Aorta (tissue), 5 donors: Measurements from ENCODE around the gene PDE4B. TPM values are rescaled to one million over a fixed set of nuclear protein-coding genes. Genes with fewer than 3 reads are reported as not detected.

Experiments
- ATAC-seq: fragments of 200-7000 bp; cut with Tn5 transposase; one replicate; pipeline ENCODE4 v1.9.1; 2022; ENCODE audit warnings: moderate library complexity; ENCODE audit not compliant: low FRiP score
- DNase-seq, 2 donors: peaks; one replicate each; pipeline ENCODE4 v3.0.0-alpha.2; 2020
- H3K27ac ChIP-seq, 2 donors: one replicate each; pipeline ENCODE4 v1.5.1; 2013; ENCODE audit warnings: low read length in 2 of 2, mild to moderate bottlenecking in 2 of 2, moderate library complexity in 2 of 2, control low read depth in 1 of 2, inconsistent platforms in 1 of 2, low read depth in 1 of 2
- H3K27me3 ChIP-seq, 2 donors: one replicate each; pipeline ENCODE4 v1.6.1; 2013; ENCODE audit warnings: control low read depth in 1 of 2, low read length in 1 of 2, mild to moderate bottlenecking in 1 of 2, moderate library complexity in 1 of 2; ENCODE audit not compliant: insufficient read depth in 2 of 2, control insufficient read depth in 1 of 2
- H3K36me3 ChIP-seq, 2 donors: one replicate each; pipeline ENCODE4 v1.6.1; 2013; ENCODE audit warnings: control low read depth in 1 of 2, low read length in 1 of 2, mild to moderate bottlenecking in 1 of 2; ENCODE audit not compliant: insufficient read depth in 2 of 2, control insufficient read depth in 1 of 2
- H3K4me1 ChIP-seq, 2 donors: one replicate each; pipeline ENCODE4 v1.6.1; 2013; ENCODE audit warnings: low read length in 2 of 2, control low read depth in 1 of 2, mild to moderate bottlenecking in 1 of 2, moderate library complexity in 1 of 2; ENCODE audit not compliant: insufficient read depth in 2 of 2, control insufficient read depth in 1 of 2
- H3K4me3 ChIP-seq, 2 donors: one replicate each; pipeline ENCODE4 v1.5.1; 2013; ENCODE audit warnings: low read length in 2 of 2, control low read depth in 1 of 2, mild to moderate bottlenecking in 1 of 2
- H3K9me3 ChIP-seq: one replicate; pipeline ENCODE4 v1.6.1; 2013; ENCODE audit warnings: mild to moderate bottlenecking, low read length; ENCODE audit not compliant: control insufficient read depth
- WGBS, 2 donors: extraction: QIAGEN DNeasy Blood & Tissue Kit; methylation state at CpG; one replicate each; pipeline ENCODE4 v1.1.7; 2013; 5-methylcytosine and 5-hydroxymethylcytosine counted together
- intact Hi-C, 2 donors: fragments of 100-400 bp; cut with DNase I; formaldehyde crosslinking; loops; one replicate each; pipeline versions ENCODE4 v1.14.2 to v1.15.0; 2022
- polyA plus RNA-seq, 2 donors: library from polyadenylated mRNA; stranded (reverse); fragments of 200-250 nt; gene quantifications; one replicate each; pipeline ENCODE4 v1.2.3, GENCODE V29; 2013
- total RNA-seq, 2 donors: library from RNA; stranded (reverse); fragmentation: NEBNext Ultra II Directional; extraction: Animal tissue kit (Norgen Biotek cat#: 25700); gene quantifications; one replicate each; pipeline ENCODE4 v1.2.1, GENCODE V29; 2021
- donor health status: healthy with polysubstance abuse.
- donor health status: Bipolar disorder and iron deficiency.
- donor health status: DM: no; HTN: no; CAD: no.
- donor health status: DM: no; HTN: no; CAD: no.
- donor health status: DM: yes; HTN: yes; CAD: no.

The PDE4B gene
- total and polyA plus RNA-seq, 4 donors = 4.8 to 24.5 (median 12.5) TPM

DNA sequence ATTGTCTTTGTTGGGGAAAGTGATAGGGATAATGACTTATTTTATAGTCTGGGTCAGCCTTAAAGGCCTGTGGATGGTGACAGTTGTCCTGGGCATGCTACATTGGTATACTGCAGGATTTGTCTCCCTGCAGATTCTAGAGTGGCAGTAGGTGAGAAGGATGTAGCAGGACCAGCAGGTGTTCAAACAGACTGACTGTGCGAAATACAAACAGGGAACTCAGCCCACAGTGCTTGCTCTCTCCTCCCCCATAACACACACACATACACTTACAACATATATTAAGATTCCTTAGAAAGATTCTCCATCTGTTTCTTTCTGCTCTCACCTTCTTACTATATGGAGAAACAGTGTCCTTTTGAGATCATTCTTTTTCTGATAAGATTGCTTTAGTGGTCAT lies 6.9 kb downstream of the PDE4B start:
- peaks cover 3% of the 10 kb centered on the region for H3K9me3 ChIP-seq
- H3K36me3 ChIP-seq = no peaks in the 10 kb centered on the region
- 85 to 86% methylated on average over 1 of the region's 1 CpG for WGBS, 2 donors
- ATAC-seq = no peak
- no peaks in the 10 kb centered on the region for H3K27me3 ChIP-seq
- no peak overlapping the region for H3K27ac ChIP-seq
- no peak overlapping the region for H3K4me3 ChIP-seq
- no peaks in the 10 kb centered on the region for H3K4me1 ChIP-seq
- intact Hi-C loops = no loop called here
- DNase-seq = no peak

DNA sequence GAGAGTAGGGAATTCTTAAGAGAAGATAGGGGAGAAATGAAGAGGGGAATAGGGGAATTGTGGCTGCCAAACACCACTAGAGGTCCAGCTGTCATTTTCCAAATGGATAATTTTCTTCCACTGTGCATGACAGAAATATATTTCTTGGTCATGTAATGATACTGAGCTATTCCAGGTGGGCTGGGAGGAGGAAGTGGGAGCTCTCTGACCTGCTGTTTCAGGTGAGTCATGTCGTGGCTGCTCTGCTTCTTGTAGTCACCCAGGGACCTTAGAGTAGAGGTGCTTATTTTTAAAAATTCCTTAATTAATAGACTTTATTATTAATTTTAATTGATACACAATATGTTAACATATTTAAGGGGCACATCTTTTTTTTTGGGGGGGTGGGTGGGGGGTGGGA lies 11.9 kb downstream of the PDE4B start:
- Histone ChIP-seq H3K9me3 (peaks cover 1% of the 10 kb centered on the region), H3K27ac (no peak overlapping the region), H3K4me3 (no peak overlapping the region), H3K4me1 (no peaks in the 10 kb centered on the region), H3K27me3 (no peaks in the 10 kb centered on the region), H3K36me3 (no peaks in the 10 kb centered on the region)
- DNase-seq (no peak), ATAC-seq (no peak)
- intact Hi-C loops = no loop called here
- 50 to 59% methylated on average over 1 of the region's 1 CpG for WGBS, 2 donors

DNA sequence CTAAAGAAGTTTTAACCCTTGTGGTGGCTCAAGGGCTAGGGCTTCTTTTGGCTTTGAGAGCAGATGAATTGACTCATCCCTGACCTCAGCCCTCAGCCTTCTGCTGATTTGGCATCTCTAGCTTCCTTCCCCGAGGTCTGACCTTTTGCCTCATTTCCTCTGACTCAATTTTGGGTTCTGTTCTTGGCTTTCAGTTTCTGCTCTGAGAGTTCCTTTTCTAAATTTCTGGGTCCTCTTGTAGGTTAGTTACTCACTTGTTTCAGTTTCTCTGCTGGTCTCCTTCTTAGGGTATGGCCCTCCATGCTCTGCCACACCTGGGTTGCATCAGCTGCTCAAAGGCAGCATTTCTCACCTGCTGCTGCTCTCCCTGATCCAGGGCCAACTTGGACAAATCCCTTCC lies 19.4 kb downstream of the PDE4B start:
- Histone ChIP-seq H3K4me1 (no peaks in the 10 kb centered on the region), H3K4me3 (no peak overlapping the region), H3K36me3 (no peaks in the 10 kb centered on the region), H3K27me3 (no peaks in the 10 kb centered on the region), H3K27ac (no peak overlapping the region), H3K9me3 (peaks cover 1% of the 10 kb centered on the region)
- peak in 1 of 2 donors; percentile 58 for DNase-seq
- 23 to 40% methylated on average over 1 of the region's 1 CpG for WGBS, 2 donors
- intact Hi-C loops = no loop called here
- peak; percentile 67 for ATAC-seq

DNA sequence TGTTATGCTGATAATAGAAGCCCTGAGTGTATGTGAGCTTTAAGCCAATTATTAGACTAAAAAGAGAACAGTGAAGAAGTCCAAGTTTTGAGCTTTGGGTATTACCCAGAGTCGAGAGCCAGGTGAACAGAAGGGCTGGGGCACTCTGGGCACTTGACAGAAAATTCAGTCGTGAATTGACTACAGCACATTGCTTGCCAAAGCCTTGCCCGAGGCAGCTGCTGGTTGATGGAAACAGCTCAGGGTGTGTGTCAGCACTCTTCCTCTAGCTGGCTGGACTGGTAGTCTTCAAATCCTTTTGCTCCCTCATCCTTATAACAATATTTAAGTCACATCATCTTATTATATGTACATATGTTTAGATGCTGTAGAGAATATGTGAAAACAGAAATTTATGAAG lies 21.3 kb downstream of the PDE4B start:
- intact Hi-C loops = no loop called here
- no peak overlapping the region for H3K27ac ChIP-seq
- WGBS, 2 donors = 8 to 9% methylated on average over 3 of the region's 3 CpGs
- no peak for ATAC-seq
- no peaks in the 10 kb centered on the region for H3K4me1 ChIP-seq
- H3K9me3 ChIP-seq = no peaks in the 10 kb centered on the region
- no peaks in the 10 kb centered on the region for H3K27me3 ChIP-seq
- DNase-seq = no peak
- H3K4me3 ChIP-seq = no peak overlapping the region
- no peaks in the 10 kb centered on the region for H3K36me3 ChIP-seq

DNA sequence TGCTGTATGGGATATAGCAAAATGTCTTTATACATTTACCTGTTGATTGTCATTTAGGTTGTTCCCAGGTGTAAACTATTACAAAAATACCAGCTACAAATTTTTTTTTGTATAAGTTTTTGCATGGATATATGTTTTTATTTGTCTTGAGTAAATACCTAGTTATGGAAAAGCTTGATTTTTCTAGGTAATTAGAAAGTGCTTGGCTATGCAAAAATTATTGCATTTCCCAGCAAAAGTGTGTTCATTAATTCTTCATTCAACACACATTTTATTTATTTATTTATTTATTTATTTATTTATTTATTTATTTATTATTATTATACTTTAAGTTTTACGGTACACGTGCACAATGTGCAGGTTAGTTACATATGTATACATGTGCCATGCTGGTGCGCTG lies 22.1 kb downstream of the PDE4B start:
- no peak for ATAC-seq

DNA sequence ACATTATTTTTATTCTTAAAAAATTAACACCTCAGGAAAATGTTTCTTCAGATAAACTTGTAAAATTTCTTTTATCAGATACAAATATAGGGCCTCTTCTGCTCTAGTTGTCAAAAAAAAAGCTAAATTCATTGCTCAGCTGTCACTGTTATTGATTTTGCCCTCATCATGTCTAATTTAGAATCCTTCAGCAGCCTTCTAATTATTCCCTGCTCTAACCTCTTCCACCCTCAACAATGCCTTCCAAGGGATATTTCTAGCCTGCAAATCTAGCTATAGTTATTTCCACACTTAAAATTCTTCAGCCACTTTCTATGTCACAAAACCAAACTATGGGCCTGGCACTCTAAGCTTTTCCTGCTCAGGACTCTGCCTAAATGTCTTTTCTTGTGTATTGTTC lies 25.2 kb downstream of the PDE4B start:
- Histone ChIP-seq H3K36me3 (no peaks in the 10 kb centered on the region), H3K9me3 (no peaks in the 10 kb centered on the region), H3K27ac (no peak overlapping the region), H3K4me1 (no peaks in the 10 kb centered on the region), H3K4me3 (no peak overlapping the region), H3K27me3 (no peaks in the 10 kb centered on the region)
- no peak for ATAC-seq
- intact Hi-C loops = no loop called here
- DNase-seq = no peak

More for the DNA sequence above, 22.1 kb downstream of the PDE4B start:
- Histone ChIP-seq H3K27me3 (no peaks in the 10 kb centered on the region), H3K4me3 (no peak overlapping the region), H3K27ac (no peak overlapping the region), H3K36me3 (no peaks in the 10 kb centered on the region), H3K9me3 (no peaks in the 10 kb centered on the region), H3K4me1 (no peaks in the 10 kb centered on the region)
- DNase-seq = no peak
- 89 to 91% methylated on average over 3 of the region's 3 CpGs for WGBS, 2 donors
- intact Hi-C loops = no loop called here

DNA sequence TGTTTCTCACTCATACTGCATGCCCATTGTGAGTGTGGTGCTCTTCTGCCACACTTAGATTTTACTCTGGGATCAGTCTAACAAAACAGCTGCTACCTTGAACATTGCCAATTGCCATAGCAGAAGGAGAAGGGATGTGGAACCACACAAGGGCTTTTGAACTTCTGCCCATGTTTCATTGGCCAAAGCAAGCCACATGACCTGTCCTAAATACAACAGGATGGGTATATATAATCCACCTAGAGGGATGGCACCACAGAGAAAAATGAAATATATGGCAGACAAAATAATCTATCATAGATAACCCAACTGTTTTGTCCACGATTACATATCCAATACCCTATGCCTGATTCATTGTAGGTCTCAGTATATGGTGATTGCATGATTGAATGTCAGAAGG lies 26.3 kb downstream of the PDE4B start:
- Histone ChIP-seq H3K36me3 (no peaks in the 10 kb centered on the region), H3K4me1 (no peaks in the 10 kb centered on the region), H3K9me3 (no peaks in the 10 kb centered on the region), H3K4me3 (no peak overlapping the region), H3K27me3 (no peaks in the 10 kb centered on the region), H3K27ac (no peak overlapping the region)
- DNase-seq = no peak
- ATAC-seq = no peak
- intact Hi-C loops = no loop called here
- WGBS, 2 donors = 77 to 78% methylated on average over 1 of the region's 1 CpG

DNA sequence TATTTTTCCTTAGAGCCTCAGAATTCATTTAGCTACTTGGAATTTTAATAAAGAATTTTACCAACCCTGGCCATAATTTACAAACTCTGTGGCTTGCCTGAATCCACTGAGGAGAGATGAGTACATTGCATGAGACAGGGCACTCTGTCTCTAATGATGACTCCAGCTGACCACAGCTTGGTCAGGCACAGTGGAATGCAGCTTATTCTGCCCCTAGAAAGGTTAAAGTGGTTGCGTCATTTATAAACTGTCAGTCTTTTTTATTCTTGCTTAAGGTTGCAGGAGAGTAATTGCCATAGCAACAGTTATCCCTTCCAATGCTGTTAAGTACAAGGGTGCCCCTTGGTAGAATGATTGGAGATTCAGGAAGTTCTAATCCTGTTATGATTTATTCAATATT lies 28.3 kb downstream of the PDE4B start:
- no peaks in the 10 kb centered on the region for H3K27me3 ChIP-seq
- WGBS, 2 donors = 86 to 89% methylated on average over 1 of the region's 1 CpG
- DNase-seq (no peak), ATAC-seq (no peak)
- no peak overlapping the region for H3K27ac ChIP-seq
- intact Hi-C loops = no loop called here
- peaks cover 1% of the 10 kb centered on the region for H3K9me3 ChIP-seq
- H3K4me3 ChIP-seq = no peak overlapping the region
- no peaks in the 10 kb centered on the region for H3K4me1 ChIP-seq
- H3K36me3 ChIP-seq = no peaks in the 10 kb centered on the region

DNA sequence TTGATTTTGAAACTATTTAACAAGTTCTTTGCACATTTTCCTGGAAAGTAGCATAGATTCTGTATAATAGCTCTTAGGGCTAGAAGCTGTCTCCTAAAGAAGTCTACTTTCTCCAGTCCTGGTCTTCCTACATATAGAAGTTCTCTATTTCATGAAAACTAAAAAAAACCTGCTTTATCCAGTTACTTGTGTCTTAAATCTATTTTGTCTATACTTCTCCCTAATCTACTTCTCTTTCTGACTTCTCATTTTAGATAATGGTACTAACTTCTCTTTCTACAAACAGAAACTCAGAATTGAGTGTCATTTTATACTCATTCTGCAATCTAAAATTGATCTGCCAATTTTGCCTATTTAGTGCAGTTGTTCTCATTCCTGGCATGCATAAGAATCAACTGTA lies 28.7 kb downstream of the PDE4B start:
- ATAC-seq = no peak
- Histone ChIP-seq H3K36me3 (no peaks in the 10 kb centered on the region), H3K9me3 (peaks cover 1% of the 10 kb centered on the region), H3K4me1 (no peaks in the 10 kb centered on the region), H3K27me3 (no peaks in the 10 kb centered on the region), H3K27ac (no peak overlapping the region), H3K4me3 (no peak overlapping the region)
- intact Hi-C loops = no loop called here
- no peak for DNase-seq

DNA sequence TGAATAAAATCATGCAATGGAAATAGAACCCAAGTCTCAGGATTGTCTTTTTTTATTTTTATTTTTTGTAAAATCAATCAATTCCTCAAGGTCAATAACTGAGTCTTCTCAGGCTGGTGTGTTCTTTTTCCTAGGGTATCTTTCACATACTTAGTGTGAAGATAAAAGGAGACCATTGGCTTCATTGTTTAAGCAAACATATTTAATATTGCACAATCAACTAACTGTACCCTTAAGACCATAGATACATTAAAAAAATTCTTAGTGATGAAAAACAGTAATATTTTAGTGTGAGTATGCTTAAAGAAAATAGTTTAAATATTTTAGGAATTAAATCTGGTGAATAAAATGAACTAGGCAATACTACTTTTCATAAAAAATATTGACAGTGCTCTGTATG lies 31.4 kb downstream of the PDE4B start:
- DNase-seq = no peak
- Histone ChIP-seq H3K36me3 (no peaks in the 10 kb centered on the region), H3K9me3 (peaks cover 1% of the 10 kb centered on the region), H3K4me3 (no peak overlapping the region), H3K27me3 (no peaks in the 10 kb centered on the region), H3K4me1 (no peaks in the 10 kb centered on the region), H3K27ac (no peak overlapping the region)
- ATAC-seq = no peak
- intact Hi-C loops = no loop called here
